ENCODE measurements around the gene RABEP1.

DNA sequence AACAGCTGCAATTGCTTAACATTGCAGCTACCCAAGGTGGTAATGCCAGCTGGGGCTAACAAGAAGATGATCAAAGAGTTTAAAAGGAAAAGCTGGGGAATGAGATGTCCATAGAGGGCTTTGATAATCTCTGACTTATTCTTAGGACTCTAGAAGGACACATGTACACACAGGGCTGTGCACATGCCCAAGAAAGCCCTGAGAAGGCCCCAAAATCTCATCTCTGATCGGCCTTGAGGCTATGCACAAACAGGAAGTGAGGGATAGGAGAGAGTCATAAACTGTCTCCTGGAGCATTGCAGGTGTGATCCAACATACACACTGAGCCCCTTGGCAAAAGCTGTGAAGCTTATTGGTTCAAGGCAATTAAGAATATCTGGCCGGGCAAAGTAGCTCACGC is 17.2 kb upstream of the RABEP1 start:
- TF ChIP-seq, protein P1, sequence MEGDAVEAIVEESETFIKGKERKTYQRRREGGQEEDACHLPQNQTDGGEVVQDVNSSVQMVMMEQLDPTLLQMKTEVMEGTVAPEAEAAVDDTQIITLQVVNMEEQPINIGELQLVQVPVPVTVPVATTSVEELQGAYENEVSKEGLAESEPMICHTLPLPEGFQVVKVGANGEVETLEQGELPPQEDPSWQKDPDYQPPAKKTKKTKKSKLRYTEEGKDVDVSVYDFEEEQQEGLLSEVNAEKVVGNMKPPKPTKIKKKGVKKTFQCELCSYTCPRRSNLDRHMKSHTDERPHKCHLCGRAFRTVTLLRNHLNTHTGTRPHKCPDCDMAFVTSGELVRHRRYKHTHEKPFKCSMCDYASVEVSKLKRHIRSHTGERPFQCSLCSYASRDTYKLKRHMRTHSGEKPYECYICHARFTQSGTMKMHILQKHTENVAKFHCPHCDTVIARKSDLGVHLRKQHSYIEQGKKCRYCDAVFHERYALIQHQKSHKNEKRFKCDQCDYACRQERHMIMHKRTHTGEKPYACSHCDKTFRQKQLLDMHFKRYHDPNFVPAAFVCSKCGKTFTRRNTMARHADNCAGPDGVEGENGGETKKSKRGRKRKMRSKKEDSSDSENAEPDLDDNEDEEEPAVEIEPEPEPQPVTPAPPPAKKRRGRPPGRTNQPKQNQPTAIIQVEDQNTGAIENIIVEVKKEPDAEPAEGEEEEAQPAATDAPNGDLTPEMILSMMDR (IDR thresholded peaks at IDR 0.05), result no peak
- TF ChIP-seq ZFX (IDR thresholded peaks at IDR 0.05; ENCODE audit: borderline replicate concordance), result no peak
